Measurements from ENCODE around the gene MTA1.

GRCh38 chr14:105449276-105450122 is 29.9 kb downstream of the MTA1 start:
- TF ChIP-seq CTCF (IDR thresholded peaks at IDR 0.05; ENCODE audit: insufficient read depth, low read length, poor library complexity, severe bottlenecking) (no peak), EZH2phosphoT487 (conservative IDR thresholded peaks at IDR 0.05; ENCODE audit: low read length) (no peak)

Data from SU-DHL-6 (cell line).